Measurements from ENCODE around the gene FBXW8. TPM values are rescaled to one million over a fixed set of nuclear protein-coding genes. Genes with fewer than 3 reads are reported as not detected.

FBXW8 gene
- total and polyA plus RNA-seq, 8 donors, result 3.6 to 9.6 (median 8.3) TPM

- Histone ChIP-seq H3K27ac (no peak overlapping the region), H3K9me3 (no peaks in the 10 kb centered on the region), H3K36me3 (no peaks in the 10 kb centered on the region), H3K4me3 (no peak overlapping the region), H3K4me1 (peaks cover 0 to 12% (median 0%) of the 10 kb centered on the region in 3 donors), H3K27me3 (peaks cover 0 to 35% (median 9%) of the 10 kb centered on the region in 4 donors)
- intact Hi-C loops (cut with DNase I), result no loop called here
- no peak for ATAC-seq
- no peak for FAIRE-seq
- DNase-seq, result no peak
- TF ChIP-seq CTCF (IDR thresholded peaks at IDR 0.05), result no peak
- 13 to 18% methylated on average over 18 to 19 of the region's 19 CpGs for WGBS, 2 donors
Observed at GRCh38 chr12:116876151-116876869, 34.4 kb upstream of the FBXW8 start.

- peak in 2 of 4 donors; percentile 37 to 45 for ATAC-seq
- 4 to 5% methylated on average over 44 to 55 of the region's 55 CpGs for WGBS, 2 donors
- Histone ChIP-seq H3K27me3 (peaks cover 0 to 44% (median 9%) of the 10 kb centered on the region in 4 donors), H3K27ac (no peak overlapping the region), H3K9me3 (no peaks in the 10 kb centered on the region), H3K4me1 (peaks cover 0 to 18% (median 0%) of the 10 kb centered on the region in 3 donors), H3K36me3 (no peaks in the 10 kb centered on the region), H3K4me3 (peak overlapping the region in 2 of 4 donors; percentile 8 to 38)
- peak in 2 of 6 donors; percentile 54 to 63 for DNase-seq
- intact Hi-C loops (cut with DNase I), result no loop called here
- no peak for TF ChIP-seq CTCF (IDR thresholded peaks at IDR 0.05)
- no peak for FAIRE-seq
Observed at GRCh38 chr12:116878567-116879508, 31.9 kb upstream of the FBXW8 start.

DNA sequence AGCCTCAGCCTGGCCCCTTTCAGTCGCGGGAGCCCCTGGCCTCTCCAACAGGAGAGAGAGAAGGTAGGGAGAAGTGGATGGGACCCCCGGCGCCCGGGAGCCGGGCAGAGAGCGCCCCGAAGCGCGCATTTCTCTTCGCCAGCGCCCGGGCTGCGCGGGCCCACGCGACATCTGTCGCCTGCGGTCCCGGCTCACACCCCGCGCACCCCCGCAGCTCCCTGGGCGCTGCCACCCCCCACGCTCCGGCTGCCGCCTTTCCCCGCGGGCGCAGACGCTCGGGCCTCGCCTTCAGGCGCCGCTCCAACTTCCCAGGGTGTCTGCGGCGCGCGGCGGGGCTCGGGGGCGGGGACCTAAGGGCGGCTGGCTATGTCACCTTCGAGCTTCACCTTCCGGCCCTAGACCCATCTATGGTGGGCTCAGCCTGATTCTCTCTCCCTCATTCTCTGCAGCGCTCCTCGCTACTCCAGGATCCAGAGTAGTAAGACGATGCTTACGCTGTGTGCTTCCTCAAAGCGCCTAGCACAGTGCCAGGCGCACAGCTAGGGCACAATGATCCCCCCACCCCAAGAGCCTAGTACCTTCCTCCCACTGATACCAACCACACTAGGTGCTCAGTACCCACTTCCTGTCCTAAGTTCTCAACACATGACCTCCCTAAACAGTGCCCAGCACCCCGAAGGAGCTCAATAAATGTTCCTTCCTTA, 31.1 kb upstream of the FBXW8 start:
- intact Hi-C loops (cut with DNase I), result no loop called here
- Histone ChIP-seq H3K36me3 (no peaks in the 10 kb centered on the region), H3K4me3 (peak overlapping the region in 1 of 4 donors; percentile 38), H3K9me3 (no peaks in the 10 kb centered on the region), H3K27ac (no peak overlapping the region), H3K4me1 (peaks cover 0 to 18% (median 0%) of the 10 kb centered on the region in 3 donors), H3K27me3 (peaks cover 0 to 44% (median 9%) of the 10 kb centered on the region in 4 donors)
- WGBS, 2 donors, result 2 to 3% methylated on average over 41 to 52 of the region's 52 CpGs
- FAIRE-seq (no peak), DNase-seq (peak in 1 of 6 donors; percentile 61), ATAC-seq (peak in 2 of 4 donors; percentile 18 to 26)
- no peak for TF ChIP-seq CTCF (IDR thresholded peaks at IDR 0.05)

GRCh38 chr12:116880213-116880816, 30.4 kb upstream of the FBXW8 start:
- no peak for TF ChIP-seq CTCF (IDR thresholded peaks at IDR 0.05)
- intact Hi-C loops (cut with DNase I), result no loop called here
- no peaks in the 10 kb centered on the region for H3K36me3 ChIP-seq
- no peak overlapping the region for H3K27ac ChIP-seq
- DNase-seq, result no peak
- peaks cover 0 to 44% (median 9%) of the 10 kb centered on the region in 4 donors for H3K27me3 ChIP-seq
- H3K4me1 ChIP-seq, result peaks cover 0 to 18% (median 0%) of the 10 kb centered on the region in 3 donors
- FAIRE-seq, result no peak
- H3K4me3 ChIP-seq, result peak overlapping the region in 2 of 4 donors; percentile 25 to 43
- WGBS, 2 donors, result 6 to 7% methylated on average over 21 of the region's 21 CpGs
- H3K9me3 ChIP-seq, result no peaks in the 10 kb centered on the region
- ATAC-seq, result no peak

All from pancreas (tissue), 10 donors.